Fibroblast of skin of right quadriceps (primary cell): ENCODE results near the gene ABHD12B.

ENCODE experiments used
- DNase-seq: peaks from one replicate; pipeline ENCODE4 v3.0.0-alpha.2; 2013

The ABHD12B gene

GRCh38 chr14:50897658-50898175 lies 25.9 kb downstream of the ABHD12B start:
- no peak for DNase-seq

- no peak for DNase-seq
Measured at GRCh38 chr14:50901361-50901760, 29.5 kb downstream of the ABHD12B start.

- DNase-seq: no peak
Measured at GRCh38 chr14:50904719-50905118, 32.9 kb downstream of the ABHD12B start.

GRCh38 chr14:50906326-50907065 lies 34.6 kb downstream of the ABHD12B start:
- no peak for DNase-seq

- DNase-seq: no peak
Measured at GRCh38 chr14:50910495-50911420, 38.9 kb downstream of the ABHD12B start.

- no peak for DNase-seq
Measured at GRCh38 chr14:50917449-50917848, 45.6 kb downstream of the ABHD12B start.

- peak; percentile 20 for DNase-seq
Measured at GRCh38 chr14:50919524-50919923, 47.7 kb downstream of the ABHD12B start.

GRCh38 chr14:50920482-50921230 lies 48.8 kb downstream of the ABHD12B start:
- peak; percentile 93 for DNase-seq

GRCh38 chr14:50922803-50923202 lies 51.0 kb downstream of the ABHD12B start:
- no peak for DNase-seq

GRCh38 chr14:50924236-50924635 lies 52.4 kb downstream of the ABHD12B start:
- no peak for DNase-seq

- DNase-seq: no peak
Measured at GRCh38 chr14:50924843-50925242, 53.0 kb downstream of the ABHD12B start.

- DNase-seq: no peak
Measured at GRCh38 chr14:50926851-50927386, 55.1 kb downstream of the ABHD12B start.

GRCh38 chr14:50928002-50928635 lies 56.3 kb downstream of the ABHD12B start:
- peak; percentile 59 for DNase-seq

GRCh38 chr14:50929506-50929905 lies 57.7 kb downstream of the ABHD12B start:
- no peak for DNase-seq

- no peak for DNase-seq
Measured at GRCh38 chr14:50931559-50931958, 59.7 kb downstream of the ABHD12B start.

- no peak for DNase-seq
Measured at GRCh38 chr14:50932156-50932555, 60.3 kb downstream of the ABHD12B start.

GRCh38 chr14:50932592-50933495 lies 61.0 kb downstream of the ABHD12B start:
- DNase-seq: peak; percentile 9

- DNase-seq: no peak
Measured at GRCh38 chr14:50935126-50936015, 63.5 kb downstream of the ABHD12B start.

GRCh38 chr14:50936016-50936340 lies 64.1 kb downstream of the ABHD12B start:
- DNase-seq: no peak

- DNase-seq: no peak
Measured at GRCh38 chr14:50936882-50937281, 65.0 kb downstream of the ABHD12B start.
